Measurements from ENCODE around the gene MAP1A. TPM values are rescaled to one million over a fixed set of nuclear protein-coding genes. Genes with fewer than 3 reads are reported as not detected.

MAP1A gene
- total RNA-seq, 1 donor from 2014 or later = 301 TPM

Other genes starting within 250 kb of the MAP1A start
- gene TGM7, start 215.4 kb upstream of the MAP1A start, total RNA-seq (ENCODE audit: unreplicated experiment) = not detected
- gene LCMT2, start 187.0 kb upstream of the MAP1A start, total RNA-seq (ENCODE audit: unreplicated experiment) = 8.0 TPM
- 118 TPM for gene ZSCAN29, start 146.6 kb upstream of the MAP1A start, total RNA-seq (ENCODE audit: unreplicated experiment)
- 29.9 TPM for gene TUBGCP4, start 146.5 kb upstream of the MAP1A start, total RNA-seq (ENCODE audit: unreplicated experiment)
- gene TP53BP1, start 24.5 kb upstream of the MAP1A start, total RNA-seq (ENCODE audit: unreplicated experiment) = 142 TPM
- 66.4 TPM for gene PPIP5K1, start 72.6 kb downstream of the MAP1A start, total RNA-seq (ENCODE audit: unreplicated experiment)
- 18.8 TPM for gene CKMT1B, start 76.4 kb downstream of the MAP1A start, total RNA-seq (ENCODE audit: unreplicated experiment)
- 1.4 TPM for gene STRC, start 101.2 kb downstream of the MAP1A start, total RNA-seq (ENCODE audit: unreplicated experiment)
- gene CATSPER2, start 131.2 kb downstream of the MAP1A start, total RNA-seq (ENCODE audit: unreplicated experiment) = 6.9 TPM
- 15.7 TPM for gene CKMT1A, start 176.3 kb downstream of the MAP1A start, total RNA-seq (ENCODE audit: unreplicated experiment)
- 222 TPM for gene PDIA3, start 228.8 kb downstream of the MAP1A start, total RNA-seq (ENCODE audit: unreplicated experiment)